ENCODE measurements around the gene ECEL1.
"Not testable (repeated sequence)": the region's sequence is repeated elsewhere in the genome, so short reads cannot be mapped to it uniquely, and the experiment has no call there.

Gene ECEL1

GRCh38 chr2:232438951-232439757 is 48.5 kb downstream of the ECEL1 start:
- DNase-seq: peak in 1 of 2 donors; percentile 39

- no peak for DNase-seq
These were observed 49.5 kb downstream of the ECEL1 start for GRCh38 chr2:232438091-232438490.

- DNase-seq: no peak
These were observed 50.5 kb downstream of the ECEL1 start for GRCh38 chr2:232437195-232437571.

- DNase-seq: no peak
These were observed 51.0 kb downstream of the ECEL1 start for GRCh38 chr2:232436381-232437194.

GRCh38 chr2:232435805-232436204 is 51.8 kb downstream of the ECEL1 start:
- DNase-seq: no peak

GRCh38 chr2:232435375-232435648 is 52.3 kb downstream of the ECEL1 start:
- DNase-seq: no peak

GRCh38 chr2:232434563-232435374 is 52.9 kb downstream of the ECEL1 start:
- no peak for DNase-seq

GRCh38 chr2:232434091-232434490 is 53.5 kb downstream of the ECEL1 start:
- no peak for DNase-seq

GRCh38 chr2:232433622-232434021 is 54.0 kb downstream of the ECEL1 start:
- not testable (repeated sequence) for DNase-seq

GRCh38 chr2:232432598-232433184 is 54.9 kb downstream of the ECEL1 start:
- no peak for DNase-seq

- no peak for DNase-seq
These were observed 55.7 kb downstream of the ECEL1 start for GRCh38 chr2:232431705-232432590.
